SJCRH30 (cell line): ENCODE data around the gene FAM227B. TPM values are rescaled to one million over a fixed set of nuclear protein-coding genes. Genes with fewer than 3 reads are reported as not detected.
A peak's percentile ranks its signal among the peaks of the same experiment; 100 is the strongest.
"Not testable (repeated sequence)": the region's sequence is repeated elsewhere in the genome, so short reads cannot be mapped to it uniquely, and the experiment has no call there.

ENCODE experiments used
- DNase-seq, 2 experiments: peaks; one replicate each; pipeline ENCODE4 v3.0.0-alpha.2; 2015 to 2020
- H3K27ac ChIP-seq: fragments of 250-450 bp; sonication (Bioruptor Pico); 2 replicates; pipeline ENCODE4 v1.5.1; 2020; ENCODE audit warnings: mild to moderate bottlenecking, moderate library complexity
- H3K27me3 ChIP-seq: fragments of 250-450 bp; sonication (Bioruptor Pico); 2 replicates; pipeline ENCODE4 v1.5.1; 2020; ENCODE audit warnings: mild to moderate bottlenecking, moderate library complexity
- H3K36me3 ChIP-seq: fragments of 250-450 bp; sonication (Bioruptor Pico); 2 replicates; pipeline ENCODE4 v1.5.1; 2020; ENCODE audit warnings: mild to moderate bottlenecking, moderate library complexity
- H3K4me1 ChIP-seq: fragments of 250-450 bp; sonication (Bioruptor Pico); 2 replicates; pipeline ENCODE4 v1.5.1; 2020; ENCODE audit warnings: mild to moderate bottlenecking, moderate library complexity
- H3K4me3 ChIP-seq: fragments of 250-450 bp; sonication (Bioruptor Pico); 2 replicates; pipeline ENCODE4 v1.5.1; 2020; ENCODE audit warnings: mild to moderate bottlenecking, moderate library complexity
- H3K9me3 ChIP-seq: fragments of 250-450 bp; sonication (Bioruptor Pico); replicated peaks from 2 replicates; pipeline ENCODE4 v1.5.1; 2020; ENCODE audit warnings: mild to moderate bottlenecking, moderate library complexity
- total RNA-seq: library from RNA; depleted of rRNA; stranded (reverse); fragments of >200 nt; shearing (Covaris generic); gene quantifications from 2 replicates; pipeline ENCODE4 v1.2.3, GENCODE V29; 2014

Gene FAM227B
- total RNA-seq, 1 experiment from 2014 or later: 9.7 TPM

DNA sequence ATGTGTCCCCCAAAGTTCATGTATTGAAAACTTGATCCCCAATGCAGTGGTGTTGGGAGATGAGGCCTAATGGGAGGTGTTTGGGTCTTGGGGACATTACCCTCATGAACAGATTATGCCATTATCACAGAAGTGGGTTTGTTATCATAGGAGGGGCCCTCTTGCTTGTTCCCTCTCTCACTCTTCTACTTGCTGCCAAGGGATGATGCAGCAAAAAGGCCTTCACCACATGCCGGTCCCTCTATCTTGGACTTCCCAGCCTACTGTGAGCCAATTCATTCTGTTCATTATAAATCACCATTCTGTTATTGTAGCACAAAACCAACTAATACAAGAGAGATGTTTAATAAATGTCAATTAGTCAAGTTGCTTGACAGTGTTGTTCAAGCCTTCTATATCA is 47.2 kb downstream of the FAM227B start:
- Histone ChIP-seq H3K4me3 (no peak overlapping the region), H3K9me3 (no peaks in the 10 kb centered on the region), H3K27ac (no peak overlapping the region), H3K4me1 (peaks cover 9% of the 10 kb centered on the region), H3K27me3 (no peaks in the 10 kb centered on the region), H3K36me3 (no peaks in the 10 kb centered on the region; the same call in 1 of the 2 replicates)
- no peak for DNase-seq

DNA sequence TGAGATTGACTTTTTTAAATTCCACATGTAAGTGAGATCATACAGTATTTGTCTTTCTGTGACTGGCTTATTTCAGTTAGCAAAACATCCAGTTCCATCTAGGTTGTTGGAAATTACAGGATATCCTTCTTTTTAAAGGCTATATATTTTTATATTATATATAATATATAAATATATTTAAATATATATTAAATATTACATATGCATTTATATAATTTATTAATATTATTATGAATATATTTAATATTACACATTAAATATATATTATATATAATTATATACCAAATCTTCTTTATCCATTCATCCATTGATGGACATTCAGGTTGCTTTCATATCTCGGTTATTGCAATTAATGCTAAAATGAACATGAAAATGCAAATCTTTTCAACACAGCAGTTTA is 49.9 kb downstream of the FAM227B start:
- Histone ChIP-seq H3K27me3 (no peaks in the 10 kb centered on the region), H3K4me1 (peaks cover 10% of the 10 kb centered on the region), H3K4me3 (no peak overlapping the region), H3K27ac (no peak overlapping the region), H3K36me3 (no peaks in the 10 kb centered on the region; the same call in 1 of the 2 replicates), H3K9me3 (no peaks in the 10 kb centered on the region)
- DNase-seq: no peak

DNA sequence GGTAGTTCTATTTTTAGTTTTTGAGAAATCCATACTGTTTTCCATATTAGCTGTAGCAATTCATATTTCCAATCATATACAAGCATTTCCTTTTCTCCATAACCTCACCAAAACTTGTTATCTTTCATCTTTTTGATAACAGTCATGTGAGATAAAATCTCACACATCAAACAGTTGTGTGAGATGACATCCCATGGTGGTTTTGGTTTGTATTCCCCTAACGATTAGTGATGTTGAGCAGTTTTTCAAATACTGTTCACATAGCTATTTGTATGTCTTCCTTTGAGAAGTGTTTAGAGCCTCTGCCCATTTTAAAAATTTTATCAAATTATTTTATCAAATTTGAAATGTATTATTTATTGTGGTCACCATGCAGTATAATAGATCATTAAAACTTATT is 50.4 kb downstream of the FAM227B start:
- no peak for DNase-seq
- no peaks in the 10 kb centered on the region; the same call in 1 of the 2 replicates for H3K36me3 ChIP-seq
- no peak overlapping the region for H3K4me3 ChIP-seq
- no peaks in the 10 kb centered on the region for H3K27me3 ChIP-seq
- H3K4me1 ChIP-seq: peaks cover 10% of the 10 kb centered on the region
- H3K9me3 ChIP-seq: no peaks in the 10 kb centered on the region
- H3K27ac ChIP-seq: no peak overlapping the region

DNA sequence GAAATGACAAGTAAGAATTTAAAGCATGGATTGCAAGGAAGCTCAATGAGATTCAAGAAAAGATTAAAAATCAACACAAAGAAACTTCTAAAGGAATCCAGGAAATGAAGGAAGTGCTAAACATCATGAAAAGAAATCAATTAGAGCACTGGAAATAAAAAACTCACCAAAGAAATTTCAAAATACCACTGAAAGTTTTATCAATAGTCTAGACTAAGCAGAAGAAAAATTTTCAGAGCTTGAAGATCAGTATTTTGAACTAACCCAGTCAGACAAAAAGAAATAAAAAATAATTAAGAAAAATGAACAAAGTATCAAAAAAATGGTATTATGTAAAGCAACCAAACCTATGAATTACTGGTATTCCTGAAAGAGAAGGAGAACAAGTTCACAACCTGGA is 60.6 kb downstream of the FAM227B start:
- no peaks in the 10 kb centered on the region for H3K27me3 ChIP-seq
- no peaks in the 10 kb centered on the region for H3K36me3 ChIP-seq
- peaks cover 8% of the 10 kb centered on the region for H3K9me3 ChIP-seq
- H3K27ac ChIP-seq: no peak overlapping the region
- DNase-seq: no peak
- H3K4me1 ChIP-seq: no peaks in the 10 kb centered on the region
- no peak overlapping the region for H3K4me3 ChIP-seq

DNA sequence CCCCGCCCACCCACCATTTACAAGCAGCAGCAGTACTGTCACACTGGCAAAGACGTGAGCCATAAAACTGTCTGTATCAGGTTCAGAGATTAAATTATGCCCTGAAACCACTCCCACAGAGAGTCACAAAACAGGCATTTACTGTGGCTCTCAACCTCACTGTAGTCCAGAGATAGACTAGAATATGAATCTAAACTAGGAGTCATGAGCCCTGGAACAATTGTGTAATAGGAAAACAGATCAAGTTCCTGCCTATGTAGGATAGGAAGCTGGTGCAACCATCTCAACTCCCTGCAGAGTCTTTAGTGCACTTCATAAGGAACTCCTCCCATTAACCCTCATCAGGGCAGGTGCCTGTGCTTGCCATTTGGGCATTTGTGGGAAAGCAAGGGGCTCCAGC is 61.7 kb downstream of the FAM227B start:
- Histone ChIP-seq H3K27ac (no peak overlapping the region), H3K4me3 (no peak overlapping the region), H3K36me3 (no peaks in the 10 kb centered on the region), H3K27me3 (no peaks in the 10 kb centered on the region), H3K4me1 (no peaks in the 10 kb centered on the region), H3K9me3 (peaks cover 10% of the 10 kb centered on the region; the same call in 1 of the 2 replicates)
- DNase-seq: no peak

DNA sequence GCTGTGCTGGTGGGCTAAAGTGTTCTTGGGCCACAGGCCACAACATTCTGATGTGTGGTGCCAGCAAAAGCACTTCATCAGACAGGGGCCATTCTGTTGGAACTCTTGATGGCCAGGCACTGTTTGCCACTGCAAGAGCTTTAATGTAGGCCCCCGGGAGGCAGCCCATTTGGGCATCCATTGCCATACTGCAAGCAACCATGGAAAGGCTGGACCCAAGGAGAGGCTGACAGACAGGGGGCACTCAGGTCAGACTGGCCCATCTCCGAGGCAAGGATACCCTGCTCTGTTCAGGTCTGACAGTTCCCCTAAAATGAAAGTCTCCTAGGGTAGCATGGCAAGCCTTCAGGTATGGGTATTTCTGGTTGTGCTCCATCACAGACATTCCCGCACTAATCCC is 64.2 kb downstream of the FAM227B start:
- DNase-seq: no peak
- Histone ChIP-seq H3K36me3 (no peaks in the 10 kb centered on the region), H3K27me3 (no peaks in the 10 kb centered on the region), H3K27ac (no peak overlapping the region), H3K4me1 (no peaks in the 10 kb centered on the region), H3K4me3 (no peak overlapping the region), H3K9me3 (peaks cover 7% of the 10 kb centered on the region; the same call in 1 of the 2 replicates)

DNA sequence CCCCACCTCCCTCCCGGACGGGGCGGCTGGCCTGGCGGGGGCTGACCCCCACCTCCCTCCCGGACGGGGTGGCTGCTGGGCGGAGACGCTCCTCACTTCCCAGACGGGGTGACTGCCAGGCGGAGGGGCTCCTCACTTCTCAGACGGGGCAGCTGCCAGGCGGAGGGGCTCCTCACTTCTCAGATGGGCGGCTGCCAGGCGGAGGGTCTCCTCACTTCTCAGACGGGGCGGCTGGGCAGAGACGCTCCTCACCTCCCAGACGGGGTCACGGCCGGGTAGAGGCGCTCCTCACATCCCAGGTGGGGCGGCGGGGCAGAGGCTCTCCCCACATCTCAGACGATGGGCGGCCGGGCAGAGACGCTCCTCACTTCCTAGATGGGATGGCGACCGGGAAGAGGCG is 70.3 kb downstream of the FAM227B start:
- not testable (repeated sequence) for DNase-seq, H3K27ac ChIP-seq, H3K27me3 ChIP-seq, H3K4me3 ChIP-seq, H3K4me1 ChIP-seq, H3K9me3 ChIP-seq, H3K36me3 ChIP-seq

DNA sequence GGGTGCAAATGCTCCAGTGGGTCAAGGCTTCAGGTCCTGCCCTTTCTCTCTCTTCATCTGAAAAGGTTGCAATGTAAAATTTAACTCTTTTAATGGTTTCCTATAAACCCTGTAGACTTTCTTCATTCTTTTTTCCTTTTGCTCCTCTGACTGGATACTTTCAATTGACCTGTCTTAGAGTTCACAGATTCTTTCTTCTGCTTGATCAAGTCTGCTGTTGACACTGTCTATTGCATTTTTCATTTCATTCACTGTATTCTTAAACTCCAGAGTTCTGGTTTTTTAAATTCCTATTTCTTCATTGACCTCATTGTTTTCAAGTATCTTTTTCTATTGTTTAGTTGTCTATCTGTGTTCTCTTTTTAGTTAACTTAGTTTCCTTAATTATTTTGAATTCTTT is 82.1 kb downstream of the FAM227B start:
- no peak for DNase-seq
- H3K27ac ChIP-seq: no peak overlapping the region
- H3K4me3 ChIP-seq: no peak overlapping the region
- H3K9me3 ChIP-seq: no peaks in the 10 kb centered on the region; the same call in 1 of the 2 replicates
- no peaks in the 10 kb centered on the region for H3K4me1 ChIP-seq
- H3K36me3 ChIP-seq: no peaks in the 10 kb centered on the region
- H3K27me3 ChIP-seq: no peaks in the 10 kb centered on the region

DNA sequence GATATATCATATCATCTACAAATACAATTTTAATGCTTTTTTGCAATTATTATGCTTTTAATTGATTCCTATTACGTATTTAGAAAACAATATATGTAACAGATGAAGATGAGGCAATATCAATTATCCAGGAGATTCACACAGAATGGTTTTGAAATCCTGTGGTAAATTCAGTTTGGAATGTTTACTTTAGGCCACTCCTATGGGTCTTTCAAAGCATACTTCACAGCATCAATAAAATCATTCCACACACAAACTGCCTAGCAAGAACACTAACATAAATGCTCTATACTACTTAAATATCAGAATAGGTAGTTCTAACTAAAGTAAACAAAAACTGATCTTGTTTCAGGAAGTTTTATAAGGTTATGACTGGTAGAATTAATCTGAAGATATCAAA is 90.5 kb downstream of the FAM227B start:
- Histone ChIP-seq H3K4me3 (no peak overlapping the region), H3K27ac (no peak overlapping the region), H3K9me3 (no peaks in the 10 kb centered on the region), H3K36me3 (no peaks in the 10 kb centered on the region), H3K4me1 (no peaks in the 10 kb centered on the region), H3K27me3 (no peaks in the 10 kb centered on the region)
- no peak for DNase-seq

DNA sequence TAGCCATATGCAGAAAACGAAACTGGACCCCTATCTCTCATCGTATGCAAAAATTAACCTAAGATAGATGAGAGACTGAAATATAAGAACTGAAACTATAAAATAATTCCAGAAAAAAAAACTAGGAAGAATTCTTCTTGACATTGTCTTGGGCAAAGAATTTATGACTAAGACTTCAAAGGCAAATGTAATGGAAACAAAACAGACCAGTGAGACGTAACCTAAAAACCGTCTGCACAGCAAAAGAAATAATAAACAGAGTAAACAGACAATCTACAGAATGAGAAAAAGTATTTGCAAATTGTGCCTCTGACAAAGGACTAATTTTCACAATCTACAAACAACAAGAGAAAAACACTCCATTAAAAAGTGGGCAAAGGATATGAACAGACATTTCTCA is 92.3 kb downstream of the FAM227B start:
- no peaks in the 10 kb centered on the region for H3K36me3 ChIP-seq
- no peaks in the 10 kb centered on the region for H3K27me3 ChIP-seq
- H3K4me3 ChIP-seq: no peak overlapping the region
- no peaks in the 10 kb centered on the region; the same call in 1 of the 2 replicates for H3K9me3 ChIP-seq
- DNase-seq: no peak
- H3K27ac ChIP-seq: no peak overlapping the region
- no peaks in the 10 kb centered on the region for H3K4me1 ChIP-seq

DNA sequence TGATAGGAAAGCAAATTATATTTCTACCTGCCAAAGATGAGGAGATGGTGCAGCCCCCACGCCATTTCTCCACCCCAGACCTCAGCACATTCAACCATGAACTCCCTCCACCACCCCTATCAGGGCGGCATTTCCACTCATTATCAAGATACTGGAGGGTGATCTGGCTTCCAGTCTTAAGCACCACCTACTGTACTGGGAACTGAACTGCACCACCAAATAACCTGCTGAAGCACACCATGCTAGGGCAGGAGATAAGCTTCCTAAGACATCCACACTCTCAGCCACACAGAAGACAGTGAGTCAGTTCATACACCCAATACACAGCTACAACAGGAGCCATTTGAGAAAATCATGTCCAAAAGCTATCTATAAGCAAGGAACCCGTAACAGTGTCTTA is 98.8 kb downstream of the FAM227B start:
- H3K4me1 ChIP-seq: no peaks in the 10 kb centered on the region
- no peak overlapping the region for H3K27ac ChIP-seq
- H3K9me3 ChIP-seq: no peaks in the 10 kb centered on the region; the same call in 1 of the 2 replicates
- no peaks in the 10 kb centered on the region for H3K27me3 ChIP-seq
- no peak overlapping the region for H3K4me3 ChIP-seq
- peak in 1 of 2 experiments; percentile 5 for DNase-seq
- no peaks in the 10 kb centered on the region for H3K36me3 ChIP-seq

DNA sequence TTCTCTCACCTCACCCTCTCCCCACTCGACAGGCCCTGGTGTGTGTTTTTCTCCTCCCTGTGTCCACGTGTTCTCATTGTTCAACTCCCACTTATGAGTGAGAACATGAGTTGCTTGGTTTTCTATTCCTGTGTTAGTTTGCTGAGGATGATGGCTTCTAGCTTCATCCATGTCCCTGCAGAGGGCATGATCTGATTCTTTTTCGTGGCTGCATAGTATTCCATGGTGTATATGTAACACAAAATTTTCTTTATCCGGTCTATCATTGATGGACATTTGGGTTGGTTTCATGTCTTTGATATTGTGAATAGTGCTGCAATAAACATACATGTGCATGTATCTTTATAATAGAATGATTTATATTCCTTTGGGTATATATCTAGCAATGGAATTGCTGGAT is 107.9 kb downstream of the FAM227B start:
- not testable (repeated sequence) for H3K36me3 ChIP-seq, DNase-seq, H3K4me1 ChIP-seq, H3K4me3 ChIP-seq, H3K27ac ChIP-seq, H3K27me3 ChIP-seq, H3K9me3 ChIP-seq

DNA sequence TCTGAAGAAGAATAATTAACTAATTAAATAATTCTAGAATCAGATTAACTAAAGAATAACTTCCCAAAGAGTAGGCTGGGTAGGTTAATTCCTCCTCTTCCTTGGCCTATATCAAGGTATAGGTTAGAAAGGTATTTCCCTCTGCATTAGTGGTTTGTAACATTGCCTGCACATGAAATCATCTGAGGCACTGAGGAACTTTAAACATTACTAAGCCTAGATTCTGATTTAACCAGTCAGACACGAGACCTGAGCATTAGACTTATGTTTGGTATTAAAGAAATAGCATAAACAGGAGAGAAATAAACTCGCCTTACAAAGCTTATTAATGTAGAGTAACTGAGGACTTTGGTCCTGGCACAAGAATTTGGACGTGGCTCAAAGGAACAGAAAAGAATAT is 113.4 kb downstream of the FAM227B start:
- H3K4me1 ChIP-seq: peaks cover 7% of the 10 kb centered on the region

DNA sequence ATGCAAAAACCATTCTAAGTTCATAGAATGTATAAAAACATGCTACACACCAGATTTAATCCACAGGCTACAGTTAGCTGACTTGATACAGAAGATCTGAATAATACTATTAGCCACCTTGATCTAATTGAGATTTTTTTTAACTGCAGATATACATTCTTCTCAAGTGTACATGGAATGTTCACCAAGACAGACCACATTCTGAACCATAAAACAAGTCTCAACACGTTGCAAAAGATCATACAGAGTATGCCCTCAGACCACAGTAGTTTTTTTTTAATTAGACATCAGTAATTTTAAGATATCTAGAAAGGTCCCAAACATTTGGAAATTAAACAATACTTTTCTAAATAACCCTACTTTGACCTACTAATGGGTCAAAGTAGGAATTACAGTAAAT is 114.3 kb downstream of the FAM227B start:
- peak; percentile 13 to 53 for DNase-seq
- Histone ChIP-seq H3K4me3 (no peak overlapping the region), H3K9me3 (no peaks in the 10 kb centered on the region; the same call in 1 of the 2 replicates), H3K27me3 (no peaks in the 10 kb centered on the region), H3K27ac (no peak overlapping the region), H3K4me1 (peaks cover 7% of the 10 kb centered on the region), H3K36me3 (no peaks in the 10 kb centered on the region)

More for the DNA sequence above, 113.4 kb downstream of the FAM227B start:
- Histone ChIP-seq H3K27me3 (no peaks in the 10 kb centered on the region), H3K27ac (no peak overlapping the region), H3K9me3 (no peaks in the 10 kb centered on the region; the same call in 1 of the 2 replicates), H3K36me3 (no peaks in the 10 kb centered on the region), H3K4me3 (no peak overlapping the region)
- DNase-seq: no peak

DNA sequence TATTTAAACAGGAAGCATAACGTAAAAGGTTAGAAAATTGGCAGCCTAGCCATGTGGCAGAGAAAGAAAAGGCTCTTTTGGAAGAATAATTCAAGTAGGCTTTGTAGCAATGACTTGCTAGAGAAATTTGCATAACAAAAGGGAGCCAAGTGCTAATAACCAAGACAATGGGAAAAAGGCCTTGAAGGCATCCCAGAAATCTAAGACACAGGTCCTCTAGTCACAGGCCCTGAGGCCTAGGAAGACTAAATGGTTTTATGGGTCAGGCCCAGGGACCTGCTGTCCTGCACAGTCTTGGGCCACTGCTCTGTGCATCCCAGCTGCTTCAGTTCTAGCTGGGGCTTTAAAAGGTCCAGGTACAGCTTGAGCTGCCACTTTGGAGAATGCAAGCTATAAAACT is 119.0 kb downstream of the FAM227B start:
- Histone ChIP-seq H3K27ac (no peak overlapping the region), H3K4me3 (no peak overlapping the region), H3K36me3 (no peaks in the 10 kb centered on the region), H3K27me3 (no peaks in the 10 kb centered on the region), H3K4me1 (peaks cover 5% of the 10 kb centered on the region), H3K9me3 (no peaks in the 10 kb centered on the region; the same call in 1 of the 2 replicates)
- no peak for DNase-seq

DNA sequence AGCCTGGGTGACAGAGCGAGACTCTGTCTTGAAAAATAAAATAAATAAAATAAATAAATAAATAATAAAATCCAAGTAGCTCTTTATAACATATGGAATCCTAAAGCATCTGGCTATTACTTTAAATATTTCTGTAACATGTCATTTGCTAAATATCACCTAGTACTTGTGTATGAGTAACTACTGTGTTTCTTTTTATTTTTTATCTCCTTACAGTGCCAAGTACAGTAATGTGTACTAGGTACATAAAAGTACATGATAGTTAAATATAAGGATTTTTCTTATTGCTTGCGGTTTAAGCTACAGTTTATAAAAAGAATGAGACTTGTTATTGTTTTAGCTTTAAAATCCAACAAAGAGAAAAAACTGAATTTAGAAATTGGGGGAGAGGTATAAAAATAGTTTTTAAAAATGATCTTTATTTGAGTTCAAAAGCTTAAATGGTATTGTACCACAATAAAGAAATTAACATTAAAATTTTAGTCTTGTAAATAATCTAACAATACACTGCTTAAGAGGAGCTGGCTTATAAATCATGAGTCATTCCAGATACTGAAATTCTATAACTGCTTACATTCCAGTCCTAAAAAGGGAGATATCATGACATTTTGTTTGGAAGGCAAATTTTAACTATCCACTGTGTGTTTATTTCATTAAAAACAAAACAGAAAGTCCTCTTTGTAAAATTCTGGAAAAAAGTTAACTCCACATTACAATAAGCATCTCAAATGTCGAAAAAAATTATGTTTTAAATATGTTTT is 124.4 kb downstream of the FAM227B start:
- no peak for DNase-seq
- Histone ChIP-seq H3K27me3 (no peaks in the 10 kb centered on the region), H3K9me3 (no peaks in the 10 kb centered on the region; the same call in 1 of the 2 replicates), H3K36me3 (no peaks in the 10 kb centered on the region), H3K4me1 (no peaks in the 10 kb centered on the region), H3K4me3 (no peak overlapping the region), H3K27ac (no peak overlapping the region)
